ENCODE measurements around the gene ERVK3-1. TPM values are rescaled to one million over a fixed set of nuclear protein-coding genes. Genes with fewer than 3 reads are reported as not detected.

ERVK3-1 gene
- total and polyA plus RNA-seq, 2 of the 13 experiments (the other 11 are each of a cell fraction or from before 2014, with no cell fraction given) = 28.5 to 38.7 TPM

- TF ChIP-seq, protein P1, sequence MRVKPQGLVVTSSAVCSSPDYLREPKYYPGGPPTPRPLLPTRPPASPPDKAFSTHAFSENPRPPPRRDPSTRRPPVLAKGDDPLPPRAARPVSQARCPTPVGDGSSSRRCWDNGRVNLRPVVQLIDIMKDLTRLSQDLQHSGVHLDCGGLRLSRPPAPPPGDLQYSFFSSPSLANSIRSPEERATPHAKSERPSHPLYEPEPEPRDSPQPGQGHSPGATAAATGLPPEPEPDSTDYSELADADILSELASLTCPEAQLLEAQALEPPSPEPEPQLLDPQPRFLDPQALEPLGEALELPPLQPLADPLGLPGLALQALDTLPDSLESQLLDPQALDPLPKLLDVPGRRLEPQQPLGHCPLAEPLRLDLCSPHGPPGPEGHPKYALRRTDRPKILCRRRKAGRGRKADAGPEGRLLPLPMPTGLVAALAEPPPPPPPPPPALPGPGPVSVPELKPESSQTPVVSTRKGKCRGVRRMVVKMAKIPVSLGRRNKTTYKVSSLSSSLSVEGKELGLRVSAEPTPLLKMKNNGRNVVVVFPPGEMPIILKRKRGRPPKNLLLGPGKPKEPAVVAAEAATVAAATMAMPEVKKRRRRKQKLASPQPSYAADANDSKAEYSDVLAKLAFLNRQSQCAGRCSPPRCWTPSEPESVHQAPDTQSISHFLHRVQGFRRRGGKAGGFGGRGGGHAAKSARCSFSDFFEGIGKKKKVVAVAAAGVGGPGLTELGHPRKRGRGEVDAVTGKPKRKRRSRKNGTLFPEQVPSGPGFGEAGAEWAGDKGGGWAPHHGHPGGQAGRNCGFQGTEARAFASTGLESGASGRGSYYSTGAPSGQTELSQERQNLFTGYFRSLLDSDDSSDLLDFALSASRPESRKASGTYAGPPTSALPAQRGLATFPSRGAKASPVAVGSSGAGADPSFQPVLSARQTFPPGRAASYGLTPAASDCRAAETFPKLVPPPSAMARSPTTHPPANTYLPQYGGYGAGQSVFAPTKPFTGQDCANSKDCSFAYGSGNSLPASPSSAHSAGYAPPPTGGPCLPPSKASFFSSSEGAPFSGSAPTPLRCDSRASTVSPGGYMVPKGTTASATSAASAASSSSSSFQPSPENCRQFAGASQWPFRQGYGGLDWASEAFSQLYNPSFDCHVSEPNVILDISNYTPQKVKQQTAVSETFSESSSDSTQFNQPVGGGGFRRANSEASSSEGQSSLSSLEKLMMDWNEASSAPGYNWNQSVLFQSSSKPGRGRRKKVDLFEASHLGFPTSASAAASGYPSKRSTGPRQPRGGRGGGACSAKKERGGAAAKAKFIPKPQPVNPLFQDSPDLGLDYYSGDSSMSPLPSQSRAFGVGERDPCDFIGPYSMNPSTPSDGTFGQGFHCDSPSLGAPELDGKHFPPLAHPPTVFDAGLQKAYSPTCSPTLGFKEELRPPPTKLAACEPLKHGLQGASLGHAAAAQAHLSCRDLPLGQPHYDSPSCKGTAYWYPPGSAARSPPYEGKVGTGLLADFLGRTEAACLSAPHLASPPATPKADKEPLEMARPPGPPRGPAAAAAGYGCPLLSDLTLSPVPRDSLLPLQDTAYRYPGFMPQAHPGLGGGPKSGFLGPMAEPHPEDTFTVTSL (CRISPR knock-in tag; IDR thresholded peaks at IDR 0.05; ENCODE audit: borderline replicate concordance) = no peak
- TF ChIP-seq THRA (CRISPR knock-in tag; IDR thresholded peaks at IDR 0.05; ENCODE audit: borderline replicate concordance) (peak; percentile 32; the same call in 1 of the 2 replicates), FLYWCH1 (CRISPR knock-in tag; IDR thresholded peaks at IDR 0.05) (peak; percentile 75; the same call in 1 of the 2 replicates), RAD51 (IDR thresholded peaks at IDR 0.05; ENCODE audit: borderline replicate concordance) (no peak), BCL3 (CRISPR knock-in tag; IDR thresholded peaks at IDR 0.05) (peak; percentile 55; the same call in 1 of the 2 replicates), CENPBD1 (CRISPR knock-in tag; IDR thresholded peaks at IDR 0.05; ENCODE audit: borderline replicate concordance, low read depth) (no peak), ZNF784 (CRISPR knock-in tag; IDR thresholded peaks at IDR 0.05; ENCODE audit: borderline replicate concordance) (peak; percentile 89), SAP130 (CRISPR knock-in tag; IDR thresholded peaks at IDR 0.05; ENCODE audit: low read depth) (peak; percentile 25; the same call in 1 of the 2 replicates), KLF12 (CRISPR knock-in tag; IDR thresholded peaks at IDR 0.05; ENCODE audit: borderline replicate concordance) (0 out of 2 replicates have a peak, but pooled peaks have one; percentile 9), GLI4 (CRISPR knock-in tag; IDR thresholded peaks at IDR 0.05; ENCODE audit: borderline replicate concordance) (peak; percentile 89; the same call in 1 of the 2 replicates), ZFP41 (CRISPR knock-in tag; IDR thresholded peaks at IDR 0.05; ENCODE audit: borderline replicate concordance) (no peak), ZBTB7B (CRISPR knock-in tag; IDR thresholded peaks at IDR 0.05) (0 out of 2 replicates have a peak, but pooled peaks have one; percentile 32), ZNF263 (CRISPR knock-in tag; IDR thresholded peaks at IDR 0.05) (peak; percentile 36), ZNF251 (CRISPR knock-in tag; IDR thresholded peaks at IDR 0.05) (peak; percentile 85; the same call in 1 of the 2 replicates), ZNF879 (CRISPR knock-in tag; IDR thresholded peaks at IDR 0.05) (peak; percentile 80; the same call in 1 of the 2 replicates)
These were observed 25.9 kb upstream of the ERVK3-1 start (continued) for GRCh38 chr19:58279042-58279924.
